ENCODE data around the gene C2orf92. TPM values are rescaled to one million over a fixed set of nuclear protein-coding genes. Genes with fewer than 3 reads are reported as not detected.

The C2orf92 gene
- polyA plus RNA-seq, 2 of the 4 experiments (the other 2 are of a cell fraction): 1.1 to 2.7 TPM

DNA sequence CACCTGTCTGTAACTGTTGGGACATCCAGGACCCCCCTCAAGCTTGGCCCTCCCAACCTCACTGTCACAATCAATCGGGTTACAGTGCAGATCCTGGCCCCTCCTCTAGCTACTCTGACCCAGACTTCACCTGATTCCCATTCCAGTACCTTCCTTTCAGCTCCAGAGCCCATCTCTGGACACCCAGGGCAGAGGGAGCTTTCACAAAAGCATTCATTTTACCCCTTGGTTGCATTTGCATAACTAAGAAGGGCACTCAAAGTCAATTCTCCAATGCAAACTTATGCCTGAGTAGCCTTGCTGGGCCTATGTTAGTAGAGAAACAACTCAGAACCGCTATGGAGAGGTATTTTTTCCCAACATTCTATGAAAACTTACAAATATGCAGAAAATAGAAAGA, 51.2 kb downstream of the C2orf92 start:
- no peak for DNase-seq (ENCODE audit: low read depth in 1 of 2, low spot score in 1 of 2)
- Histone ChIP-seq H3K9me3 (no peaks in the 10 kb centered on the region), H3K4me3 (no peak overlapping the region), H3K27ac (no peak overlapping the region), H3K4me1 (no peaks in the 10 kb centered on the region), H3K4me2 (no peak overlapping the region)
- ChIA-PET CTCF (interaction anchor here (0.8 to 1.4 kb wide), 2 partner anchors 10 to 86 kb away, joined by 3 to 4 read pairs; no protein-coding TSS in a partner anchor), POLR2A (no interaction called here)
- TF ChIP-seq MYC (IDR thresholded peaks at IDR 0.05; ENCODE audit: borderline replicate concordance, low read length): no peak
- no peak for TF ChIP-seq CHD4 (IDR thresholded peaks at IDR 0.05; ENCODE audit: borderline replicate concordance)
- TF ChIP-seq, protein P1, sequence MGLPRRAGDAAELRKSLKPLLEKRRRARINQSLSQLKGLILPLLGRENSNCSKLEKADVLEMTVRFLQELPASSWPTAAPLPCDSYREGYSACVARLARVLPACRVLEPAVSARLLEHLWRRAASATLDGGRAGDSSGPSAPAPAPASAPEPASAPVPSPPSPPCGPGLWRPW (IDR thresholded peaks at IDR 0.05): no peak
- FAIRE-seq: no peak
- WGBS (ENCODE audit: missing lambda C conversion rate): 23% methylated on average over 2 of the region's 2 CpGs
- ATAC-seq: no peak

DNA sequence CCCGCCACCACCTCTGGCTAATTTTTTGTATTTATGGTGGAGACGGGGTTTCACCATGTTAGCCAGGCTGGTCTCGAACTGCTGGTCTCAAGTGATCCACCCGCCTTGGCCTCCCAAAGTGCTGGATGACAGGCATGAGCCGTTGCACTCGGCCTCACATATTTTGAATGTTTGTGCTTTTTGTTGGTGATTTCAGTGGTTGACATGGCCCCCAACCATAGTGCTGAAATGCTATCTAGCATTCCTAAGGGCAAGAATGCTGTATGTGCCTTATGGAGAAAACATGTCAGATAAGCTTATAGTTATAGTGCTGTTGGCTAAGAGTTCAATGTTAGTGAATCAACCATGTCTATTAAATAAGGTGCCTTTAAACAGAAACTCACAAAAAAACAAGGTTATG, 52.7 kb downstream of the C2orf92 start:
- CTCF ChIA-PET: no interaction called here
- Histone ChIP-seq H3K9me3 (no peaks in the 10 kb centered on the region), H3K4me2 (no peak overlapping the region), H3K27ac (no peak overlapping the region), H3K4me1 (no peaks in the 10 kb centered on the region), H3K4me3 (no peak overlapping the region)
- DNase-seq (ENCODE audit: low read depth in 1 of 2, low spot score in 1 of 2) (no peak), FAIRE-seq (no peak), ATAC-seq (no peak)
- POLR2A ChIA-PET: no interaction called here
- TF ChIP-seq NPAS2 (CRISPR knock-in tag; IDR thresholded peaks at IDR 0.05; ENCODE audit: borderline replicate concordance): no peak
- TF ChIP-seq CHD4 (IDR thresholded peaks at IDR 0.05; ENCODE audit: borderline replicate concordance): no peak
- TF ChIP-seq MAZ (IDR thresholded peaks at IDR 0.05; ENCODE audit: borderline replicate concordance, low read depth, low read length): no peak
- no peak for TF ChIP-seq RCOR1 (IDR thresholded peaks at IDR 0.05; ENCODE audit: low read depth, low read length)
- TF ChIP-seq BHLHE40 (IDR thresholded peaks at IDR 0.05; ENCODE audit: low read depth, low read length): no peak
- no peak for TF ChIP-seq EHMT2 (IDR thresholded peaks at IDR 0.05; ENCODE audit: low read depth)
- no peak for TF ChIP-seq RAD21 (conservative IDR thresholded peaks at IDR 0.05 in 1 of 2, IDR thresholded peaks at IDR 0.05 in 1 of 2)
- TF ChIP-seq EP300 (IDR thresholded peaks at IDR 0.05): no peak
- no peak for TF ChIP-seq CHD2 (IDR thresholded peaks at IDR 0.05; ENCODE audit: low read length, partially characterized antibody)
- no peak for TF ChIP-seq JUN (IDR thresholded peaks at IDR 0.05)
- TF ChIP-seq SREBF2 (IDR thresholded peaks at IDR 0.05): no peak
- TF ChIP-seq, protein P1 (IDR thresholded peaks at IDR 0.05): no peak
- TF ChIP-seq RNF2 (IDR thresholded peaks at IDR 0.05; ENCODE audit: borderline replicate concordance, low read depth): no peak
- TF ChIP-seq FOSL2 (IDR thresholded peaks at IDR 0.05): no peak
- no peak for TF ChIP-seq FOSL2 (CRISPR knock-in tag; IDR thresholded peaks at IDR 0.05)
- TF ChIP-seq, protein P2, sequence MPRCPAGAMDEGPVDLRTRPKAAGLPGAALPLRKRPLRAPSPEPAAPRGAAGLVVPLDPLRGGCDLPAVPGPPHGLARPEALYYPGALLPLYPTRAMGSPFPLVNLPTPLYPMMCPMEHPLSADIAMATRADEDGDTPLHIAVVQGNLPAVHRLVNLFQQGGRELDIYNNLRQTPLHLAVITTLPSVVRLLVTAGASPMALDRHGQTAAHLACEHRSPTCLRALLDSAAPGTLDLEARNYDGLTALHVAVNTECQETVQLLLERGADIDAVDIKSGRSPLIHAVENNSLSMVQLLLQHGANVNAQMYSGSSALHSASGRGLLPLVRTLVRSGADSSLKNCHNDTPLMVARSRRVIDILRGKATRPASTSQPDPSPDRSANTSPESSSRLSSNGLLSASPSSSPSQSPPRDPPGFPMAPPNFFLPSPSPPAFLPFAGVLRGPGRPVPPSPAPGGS (IDR thresholded peaks at IDR 0.05): no peak
- TF ChIP-seq RARB (CRISPR knock-in tag; IDR thresholded peaks at IDR 0.05): no peak
- no peak for TF ChIP-seq POLR2AphosphoS2 (conservative IDR thresholded peaks at IDR 0.05; ENCODE audit: low read length)
- WGBS (ENCODE audit: missing lambda C conversion rate): 79% methylated on average over 6 of the region's 6 CpGs

DNA sequence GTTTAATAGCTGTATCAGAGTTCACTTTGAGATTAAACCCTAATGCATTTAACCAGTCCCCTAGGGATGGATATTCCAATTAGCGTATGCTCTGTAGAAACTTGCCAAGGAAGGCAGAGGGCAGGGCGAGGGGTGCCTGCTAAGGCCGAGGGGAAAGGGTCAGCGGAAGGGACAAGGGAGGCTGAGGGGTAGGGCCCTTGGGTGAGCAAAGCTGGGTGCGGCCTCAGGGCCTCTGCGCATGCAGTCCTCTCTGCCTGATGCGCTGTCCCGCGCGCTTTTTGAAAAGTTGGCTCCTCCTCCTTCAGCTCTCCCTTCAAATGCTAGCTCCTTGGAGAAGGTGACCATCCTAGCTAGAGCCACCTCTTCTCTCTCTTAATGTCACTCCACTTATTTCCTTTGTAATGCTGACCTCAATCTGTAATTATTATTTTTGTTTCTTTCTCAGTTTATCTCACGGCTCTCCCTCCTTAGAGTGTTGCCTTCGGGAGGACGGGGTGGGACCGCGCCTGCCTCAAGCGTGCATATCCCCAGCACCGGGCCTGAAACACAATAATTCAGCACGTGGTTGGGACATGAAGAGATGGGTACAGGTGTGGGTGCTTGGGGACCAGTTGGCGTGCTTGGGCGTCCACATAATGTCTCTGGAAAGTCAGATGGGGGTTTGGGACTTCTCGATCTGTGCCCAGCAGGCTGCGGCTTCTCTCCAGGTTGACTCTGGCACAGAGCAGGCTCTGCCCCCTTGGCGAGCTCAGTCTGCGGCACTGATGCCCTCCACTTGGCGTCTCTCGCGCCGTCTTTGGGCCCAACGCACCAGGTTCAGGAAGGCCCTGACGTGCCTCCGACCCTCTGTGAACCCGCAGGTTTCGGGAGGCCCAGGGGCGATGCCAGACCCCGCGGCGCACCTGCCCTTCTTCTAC, 53.9 kb downstream of the C2orf92 start:
- ChIA-PET POLR2A (no interaction called here), CTCF (interaction anchor here (0.5 to 4.2 kb wide), 2 partner anchors 18 to 44 kb away, joined by 3 to 26 read pairs; no protein-coding TSS in a partner anchor)
- Histone ChIP-seq H3K4me1 (peaks cover 3% of the 10 kb centered on the region; the same call in 1 of the 3 replicates), H3K4me2 (no peak overlapping the region), H3K27ac (no peak overlapping the region), H3K4me3 (no peak overlapping the region), H3K9me3 (no peaks in the 10 kb centered on the region)
- WGBS (ENCODE audit: missing lambda C conversion rate): 80% methylated on average over 34 of the region's 37 CpGs
- no peak for DNase-seq (ENCODE audit: low read depth in 1 of 2, low spot score in 1 of 2)
- no peak for FAIRE-seq
- ATAC-seq: no peak
- TF ChIP-seq EHMT2 (IDR thresholded peaks at IDR 0.05; ENCODE audit: low read depth) (no peak), CHD4 (IDR thresholded peaks at IDR 0.05; ENCODE audit: borderline replicate concordance) (no peak), HOXB13 (CRISPR knock-in tag; IDR thresholded peaks at IDR 0.05; ENCODE audit: low read depth) (no peak), MYC (IDR thresholded peaks at IDR 0.05; ENCODE audit: borderline replicate concordance, low read length) (no peak), ESRRA (IDR thresholded peaks at IDR 0.05; ENCODE audit: borderline replicate concordance, low read length) (no peak)
- TF ChIP-seq, protein P3, sequence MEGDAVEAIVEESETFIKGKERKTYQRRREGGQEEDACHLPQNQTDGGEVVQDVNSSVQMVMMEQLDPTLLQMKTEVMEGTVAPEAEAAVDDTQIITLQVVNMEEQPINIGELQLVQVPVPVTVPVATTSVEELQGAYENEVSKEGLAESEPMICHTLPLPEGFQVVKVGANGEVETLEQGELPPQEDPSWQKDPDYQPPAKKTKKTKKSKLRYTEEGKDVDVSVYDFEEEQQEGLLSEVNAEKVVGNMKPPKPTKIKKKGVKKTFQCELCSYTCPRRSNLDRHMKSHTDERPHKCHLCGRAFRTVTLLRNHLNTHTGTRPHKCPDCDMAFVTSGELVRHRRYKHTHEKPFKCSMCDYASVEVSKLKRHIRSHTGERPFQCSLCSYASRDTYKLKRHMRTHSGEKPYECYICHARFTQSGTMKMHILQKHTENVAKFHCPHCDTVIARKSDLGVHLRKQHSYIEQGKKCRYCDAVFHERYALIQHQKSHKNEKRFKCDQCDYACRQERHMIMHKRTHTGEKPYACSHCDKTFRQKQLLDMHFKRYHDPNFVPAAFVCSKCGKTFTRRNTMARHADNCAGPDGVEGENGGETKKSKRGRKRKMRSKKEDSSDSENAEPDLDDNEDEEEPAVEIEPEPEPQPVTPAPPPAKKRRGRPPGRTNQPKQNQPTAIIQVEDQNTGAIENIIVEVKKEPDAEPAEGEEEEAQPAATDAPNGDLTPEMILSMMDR (IDR thresholded peaks at IDR 0.05): no peak
- TF ChIP-seq, protein P4, sequence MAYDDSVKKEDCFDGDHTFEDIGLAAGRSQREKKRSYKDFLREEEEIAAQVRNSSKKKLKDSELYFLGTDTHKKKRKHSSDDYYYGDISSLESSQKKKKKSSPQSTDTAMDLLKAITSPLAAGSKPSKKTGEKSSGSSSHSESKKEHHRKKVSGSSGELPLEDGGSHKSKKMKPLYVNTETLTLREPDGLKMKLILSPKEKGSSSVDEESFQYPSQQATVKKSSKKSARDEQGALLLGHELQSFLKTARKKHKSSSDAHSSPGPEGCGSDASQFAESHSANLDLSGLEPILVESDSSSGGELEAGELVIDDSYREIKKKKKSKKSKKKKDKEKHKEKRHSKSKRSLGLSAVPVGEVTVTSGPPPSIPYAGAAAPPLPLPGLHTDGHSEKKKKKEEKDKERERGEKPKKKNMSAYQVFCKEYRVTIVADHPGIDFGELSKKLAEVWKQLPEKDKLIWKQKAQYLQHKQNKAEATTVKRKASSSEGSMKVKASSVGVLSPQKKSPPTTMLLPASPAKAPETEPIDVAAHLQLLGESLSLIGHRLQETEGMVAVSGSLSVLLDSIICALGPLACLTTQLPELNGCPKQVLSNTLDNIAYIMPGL (CRISPR knock-in tag; IDR thresholded peaks at IDR 0.05; ENCODE audit: borderline replicate concordance): no peak
- TF ChIP-seq, protein P1 (IDR thresholded peaks at IDR 0.05): no peak
- TF ChIP-seq, protein P5, sequence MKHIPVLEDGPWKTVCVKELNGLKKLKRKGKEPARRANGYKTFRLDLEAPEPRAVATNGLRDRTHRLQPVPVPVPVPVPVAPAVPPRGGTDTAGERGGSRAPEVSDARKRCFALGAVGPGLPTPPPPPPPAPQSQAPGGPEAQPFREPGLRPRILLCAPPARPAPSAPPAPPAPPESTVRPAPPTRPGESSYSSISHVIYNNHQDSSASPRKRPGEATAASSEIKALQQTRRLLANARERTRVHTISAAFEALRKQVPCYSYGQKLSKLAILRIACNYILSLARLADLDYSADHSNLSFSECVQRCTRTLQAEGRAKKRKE (CRISPR knock-in tag; IDR thresholded peaks at IDR 0.05; ENCODE audit: low read depth): no peak
